Thoracic aorta (tissue), 2 donors: ENCODE data around the gene FGF8. TPM values are rescaled to one million over a fixed set of nuclear protein-coding genes. Genes with fewer than 3 reads are reported as not detected.

Experiments
- ATAC-seq: fragments of 150-250 bp; one replicate; pipeline ENCODE4 v1.8.0; 2017; ENCODE audit warnings: low read depth; ENCODE audit not compliant: insufficient number of reproducible peaks, low FRiP score
- DNase-seq: peaks from one replicate; pipeline ENCODE4 v3.0.0-alpha.2; 2020; ENCODE audit warnings: low spot score
- H3K27ac ChIP-seq, 2 donors: fragments of 200-600 bp; sonication (generic); 1 replicate in 1 of 2; 2 replicates in 1 of 2; pipeline ENCODE4 v1.5.1; 2016; ENCODE audit warnings: mild to moderate bottlenecking in 2 of 2, moderate library complexity in 2 of 2
- H3K27me3 ChIP-seq: fragments of 200-600 bp; sonication (generic); replicated peaks from 2 replicates; pipeline ENCODE4 v1.6.0; 2016; ENCODE audit warnings: mild to moderate bottlenecking; ENCODE audit not compliant: insufficient read depth
- H3K36me3 ChIP-seq: fragments of 200-600 bp; sonication (generic); one replicate; pipeline ENCODE4 v1.5.1; 2016
- H3K4me1 ChIP-seq, 2 donors: fragments of 200-600 bp; sonication (generic); 1 replicate in 1 of 2; 2 replicates in 1 of 2; pipeline versions ENCODE4 v1.5.1 to v1.6.0; 2016; ENCODE audit warnings: low read depth in 2 of 2, mild to moderate bottlenecking in 1 of 2; ENCODE audit not compliant: control insufficient read depth in 1 of 2
- H3K4me3 ChIP-seq: fragments of 200-600 bp; sonication (generic); 2 replicates; pipeline ENCODE4 v1.5.1; 2016; ENCODE audit warnings: mild to moderate bottlenecking
- H3K9me3 ChIP-seq: fragments of 200-600 bp; sonication (generic); 2 replicates; pipeline ENCODE4 v1.5.1; 2016
- total RNA-seq, 2 donors: library from RNA; depleted of rRNA; stranded (reverse); fragments of >200 nt; gene quantifications; one replicate each; pipeline versions ENCODE4 v1.1.0 to v1.2.3, GENCODE V29; 2016
- TF ChIP-seq, protein P1 (sequence below): fragments of 200-600 bp; sonication (generic); IDR thresholded peaks from one replicate; pipeline ENCODE4 v1.5.1; 2019; ENCODE audit warnings: antibody characterized with exemption

The FGF8 gene
- total RNA-seq, 2 donors from 2014 or later, result not detected

DNA sequence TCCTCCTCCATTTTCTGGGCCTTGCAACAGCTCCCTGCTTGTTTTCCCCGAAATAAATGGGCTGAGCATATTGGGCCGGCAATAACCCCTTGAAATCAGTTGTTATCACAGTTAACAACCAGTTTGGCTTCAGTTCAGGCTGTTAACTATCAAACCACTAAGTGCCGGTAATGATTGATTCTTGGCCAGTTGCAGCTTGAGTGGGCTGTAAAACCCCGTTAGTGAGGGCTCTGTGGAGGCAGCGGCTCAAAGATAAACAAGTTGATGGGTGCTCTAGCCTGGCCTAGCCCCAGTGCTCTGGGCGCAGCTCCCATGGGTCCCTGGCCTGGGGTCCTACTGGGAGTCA lies 8.3 kb downstream of the FGF8 start:
- Histone ChIP-seq H3K4me1 (no peaks in the 10 kb centered on the region), H3K27ac (no peak overlapping the region), H3K9me3 (no peaks in the 10 kb centered on the region), H3K27me3 (no peaks in the 10 kb centered on the region), H3K4me3 (no peak overlapping the region), H3K36me3 (no peaks in the 10 kb centered on the region)
- ATAC-seq (no peak), DNase-seq (no peak)
- TF ChIP-seq, protein P1, sequence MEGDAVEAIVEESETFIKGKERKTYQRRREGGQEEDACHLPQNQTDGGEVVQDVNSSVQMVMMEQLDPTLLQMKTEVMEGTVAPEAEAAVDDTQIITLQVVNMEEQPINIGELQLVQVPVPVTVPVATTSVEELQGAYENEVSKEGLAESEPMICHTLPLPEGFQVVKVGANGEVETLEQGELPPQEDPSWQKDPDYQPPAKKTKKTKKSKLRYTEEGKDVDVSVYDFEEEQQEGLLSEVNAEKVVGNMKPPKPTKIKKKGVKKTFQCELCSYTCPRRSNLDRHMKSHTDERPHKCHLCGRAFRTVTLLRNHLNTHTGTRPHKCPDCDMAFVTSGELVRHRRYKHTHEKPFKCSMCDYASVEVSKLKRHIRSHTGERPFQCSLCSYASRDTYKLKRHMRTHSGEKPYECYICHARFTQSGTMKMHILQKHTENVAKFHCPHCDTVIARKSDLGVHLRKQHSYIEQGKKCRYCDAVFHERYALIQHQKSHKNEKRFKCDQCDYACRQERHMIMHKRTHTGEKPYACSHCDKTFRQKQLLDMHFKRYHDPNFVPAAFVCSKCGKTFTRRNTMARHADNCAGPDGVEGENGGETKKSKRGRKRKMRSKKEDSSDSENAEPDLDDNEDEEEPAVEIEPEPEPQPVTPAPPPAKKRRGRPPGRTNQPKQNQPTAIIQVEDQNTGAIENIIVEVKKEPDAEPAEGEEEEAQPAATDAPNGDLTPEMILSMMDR, result no peak

DNA sequence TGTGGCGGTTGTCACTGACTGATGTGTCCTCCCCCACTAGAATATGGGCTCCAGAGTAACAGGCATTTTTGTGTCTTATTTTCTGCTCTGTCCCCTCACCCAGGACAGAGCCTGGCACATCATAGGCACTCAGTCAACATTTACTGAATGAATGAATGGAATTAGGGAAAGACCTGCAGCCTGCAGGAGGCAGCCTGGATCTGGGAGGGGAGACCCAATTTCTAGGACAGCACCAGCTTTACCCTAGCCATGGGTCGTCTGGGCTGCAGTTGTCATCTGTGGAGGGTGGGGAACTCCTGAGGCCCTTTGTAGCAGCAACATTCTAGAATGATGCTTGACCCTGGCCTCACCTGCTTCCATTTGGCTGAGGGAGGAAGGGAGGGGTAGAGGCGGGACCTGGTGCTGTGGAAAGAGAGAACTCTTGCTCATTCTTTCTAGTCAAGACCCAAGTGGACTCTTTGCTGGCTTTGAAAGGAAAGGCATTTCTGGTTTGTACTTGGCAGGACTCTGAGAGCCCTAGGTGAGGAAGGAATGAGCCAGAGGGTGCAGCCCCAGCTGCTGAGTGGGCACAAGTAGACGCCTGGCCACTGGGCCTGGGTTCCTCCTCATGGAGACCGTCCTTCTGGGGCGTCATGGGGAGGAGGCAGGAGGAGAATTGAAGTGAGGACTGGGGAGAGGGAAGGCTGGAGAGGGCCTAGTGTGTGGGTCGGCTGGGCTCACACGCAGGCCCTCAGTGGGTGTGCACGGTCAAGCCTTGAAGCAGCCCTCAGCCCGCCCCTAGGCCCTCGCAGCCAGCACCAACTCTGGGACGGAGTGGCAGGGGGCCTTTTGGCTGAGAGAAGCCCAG lies 8.9 kb downstream of the FGF8 start:
- no peak for DNase-seq
- no peak overlapping the region for H3K4me3 ChIP-seq
- no peaks in the 10 kb centered on the region for H3K4me1 ChIP-seq
- no peak overlapping the region for H3K27ac ChIP-seq
- no peaks in the 10 kb centered on the region for H3K36me3 ChIP-seq
- no peak for ATAC-seq
- no peaks in the 10 kb centered on the region for H3K9me3 ChIP-seq
- no peaks in the 10 kb centered on the region for H3K27me3 ChIP-seq
- TF ChIP-seq, protein P1, result no peak

DNA sequence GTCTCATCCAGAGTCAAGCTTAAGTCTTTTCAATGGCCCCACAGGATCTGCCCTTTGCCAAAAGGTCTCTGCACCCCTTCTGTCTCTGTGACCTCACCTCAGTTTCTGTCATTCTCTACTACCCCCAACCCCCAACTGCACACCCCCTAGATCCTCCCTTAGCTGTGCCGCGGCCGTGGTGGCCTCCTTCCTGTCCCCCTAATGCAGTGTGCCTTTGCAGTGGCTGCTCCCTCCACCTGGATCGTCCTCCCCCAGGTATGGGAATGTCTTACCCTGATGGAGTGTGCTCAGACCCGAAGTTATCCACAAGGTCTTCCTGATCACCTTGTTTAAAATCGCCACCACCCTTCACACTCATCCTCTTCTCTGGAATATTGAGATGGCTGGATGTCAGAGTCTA lies 9.6 kb downstream of the FGF8 start:
- no peaks in the 10 kb centered on the region for H3K4me1 ChIP-seq
- no peak overlapping the region for H3K4me3 ChIP-seq
- no peaks in the 10 kb centered on the region for H3K27me3 ChIP-seq
- no peaks in the 10 kb centered on the region for H3K9me3 ChIP-seq
- no peak for DNase-seq
- no peak for ATAC-seq
- H3K36me3 ChIP-seq, result no peaks in the 10 kb centered on the region
- no peak overlapping the region for H3K27ac ChIP-seq
- TF ChIP-seq, protein P1, result no peak

DNA sequence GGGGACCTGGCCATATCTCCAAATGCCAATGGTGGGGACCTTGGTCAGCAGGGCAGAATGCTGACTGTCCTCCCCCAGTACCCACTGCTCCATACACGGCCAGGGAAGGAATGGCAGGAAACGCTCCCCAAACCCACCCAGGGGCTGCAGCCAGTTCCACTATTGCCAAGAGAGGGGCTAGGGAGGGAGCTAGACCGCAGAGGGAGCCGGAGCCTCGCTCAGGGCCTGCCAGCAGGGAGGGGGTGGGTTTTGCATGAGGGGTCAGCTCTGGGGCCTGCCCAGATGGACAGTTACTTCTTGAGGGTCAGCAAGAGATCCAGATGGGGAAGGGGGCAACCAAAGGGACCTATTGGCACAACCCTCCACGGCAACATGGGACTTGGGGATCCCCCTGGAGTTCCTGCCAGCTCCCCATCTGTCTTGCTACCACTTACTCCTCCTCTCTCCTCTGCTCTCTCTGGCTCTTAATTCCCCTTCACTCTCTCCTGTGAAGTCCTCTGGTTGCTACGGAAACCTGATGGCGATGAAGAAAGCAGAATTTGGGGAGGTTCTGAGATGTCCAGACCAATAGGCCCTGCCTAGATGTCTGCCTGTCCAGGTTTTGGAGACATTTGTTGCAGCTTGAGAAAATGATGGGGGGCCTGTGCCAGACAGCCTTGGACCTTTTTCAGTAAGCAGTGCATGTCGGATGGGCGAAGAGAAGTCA lies 12.6 kb downstream of the FGF8 start:
- H3K4me3 ChIP-seq, result no peak overlapping the region
- H3K4me1 ChIP-seq, result no peaks in the 10 kb centered on the region
- no peak for DNase-seq
- no peak overlapping the region for H3K27ac ChIP-seq
- H3K36me3 ChIP-seq, result no peaks in the 10 kb centered on the region
- no peak for ATAC-seq
- no peaks in the 10 kb centered on the region for H3K27me3 ChIP-seq
- no peaks in the 10 kb centered on the region for H3K9me3 ChIP-seq
- TF ChIP-seq, protein P1, result no peak

DNA sequence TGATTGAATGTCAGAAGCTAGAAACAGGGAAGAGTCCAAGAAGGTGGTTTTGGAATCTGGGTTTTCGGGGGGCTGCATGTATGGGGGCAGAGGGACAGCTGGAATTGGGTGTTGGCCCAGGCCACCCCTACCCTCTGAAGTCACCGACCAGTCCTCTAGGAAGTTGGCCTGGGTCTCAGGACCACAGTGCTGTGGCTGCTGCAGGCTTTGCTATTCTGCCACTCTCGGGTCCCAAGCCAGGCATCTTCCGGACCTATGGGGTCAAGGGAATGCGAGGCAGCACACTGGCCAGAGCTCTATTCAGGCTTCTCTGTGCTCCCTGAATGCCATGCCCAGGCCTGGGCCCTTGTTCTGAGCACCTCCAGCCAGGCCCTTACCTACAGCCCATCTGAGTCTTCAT lies 13.2 kb downstream of the FGF8 start:
- ATAC-seq (no peak), DNase-seq (no peak)
- Histone ChIP-seq H3K27ac (no peak overlapping the region), H3K27me3 (no peaks in the 10 kb centered on the region), H3K4me1 (no peaks in the 10 kb centered on the region), H3K36me3 (no peaks in the 10 kb centered on the region), H3K9me3 (no peaks in the 10 kb centered on the region), H3K4me3 (no peak overlapping the region)
- TF ChIP-seq, protein P1, result no peak
